H1 (cell line): ENCODE results near the gene P3H4. TPM values are rescaled to one million over a fixed set of nuclear protein-coding genes. Genes with fewer than 3 reads are reported as not detected.

Experiments used
- BCL11A ChIP-seq, 2 experiments: IDR thresholded peaks; one replicate each; pipeline ENCODE4 v1.6.1; 2011; ENCODE audit warnings: low read depth in 2 of 2, low read length in 2 of 2, mild to moderate bottlenecking in 2 of 2
- CHD1 ChIP-seq: IDR thresholded peaks from 2 replicates; pipeline ENCODE4 v1.6.1; 2012; ENCODE audit warnings: low read depth, low read length, improper control_type of control experiment
- CREB1 ChIP-seq: IDR thresholded peaks from 2 replicates; pipeline ENCODE4 v1.6.1; 2012; ENCODE audit warnings: inconsistent platforms
- CTBP2 ChIP-seq: IDR thresholded peaks from 2 replicates; pipeline ENCODE4 v1.7.0; 2011; ENCODE audit warnings: borderline replicate concordance, mild to moderate bottlenecking, moderate library complexity, mixed read lengths, low read length; ENCODE audit not compliant: insufficient read depth, insufficient read length
- EGR1 ChIP-seq: IDR thresholded peaks from 2 replicates; pipeline ENCODE4 v1.6.1; 2011; ENCODE audit warnings: low read depth, low read length, borderline replicate concordance
- EZH2 ChIP-seq: fragments of 200-600 bp; sonication (generic); IDR thresholded peaks from 2 replicates; pipeline ENCODE4 v1.7.1; 2012; ENCODE audit warnings: low read depth, mild to moderate bottlenecking, moderate library complexity, low read length, inconsistent platforms; ENCODE audit not compliant: severe bottlenecking
- GABPA ChIP-seq: IDR thresholded peaks from 2 replicates; pipeline ENCODE4 v1.6.1; 2011; ENCODE audit warnings: mild to moderate bottlenecking, low read length, moderate library complexity, borderline replicate concordance; ENCODE audit not compliant: insufficient read depth
- HDAC6 ChIP-seq: IDR thresholded peaks from one replicate; pipeline ENCODE4 v1.7.1; 2012; ENCODE audit warnings: low read depth, mild to moderate bottlenecking, inconsistent platforms, low read length, moderate library complexity
- JUN ChIP-seq: IDR thresholded peaks from 2 replicates; pipeline ENCODE4 v1.6.1; 2011; ENCODE audit warnings: low read depth, mild to moderate bottlenecking, improper control_type of control experiment, low read length
- KDM4A ChIP-seq: IDR thresholded peaks from one replicate; pipeline ENCODE4 v1.7.1; 2012; ENCODE audit warnings: low read depth, mild to moderate bottlenecking, moderate library complexity, low read length, inconsistent platforms; ENCODE audit not compliant: severe bottlenecking
- MAFK ChIP-seq: IDR thresholded peaks from 2 replicates; pipeline ENCODE4 v1.6.1; 2012; ENCODE audit warnings: low read depth, mild to moderate bottlenecking, improper control_type of control experiment, low read length
- NRF1 ChIP-seq: IDR thresholded peaks from 2 replicates; pipeline ENCODE4 v1.6.1; 2011; ENCODE audit warnings: mild to moderate bottlenecking, low read depth, low read length, improper control_type of control experiment
- PHF8 ChIP-seq: fragments of 200-600 bp; sonication (generic); conservative IDR thresholded peaks from 2 replicates; pipeline ENCODE4 v1.7.1; 2012; ENCODE audit warnings: low read depth, mild to moderate bottlenecking, inconsistent platforms, low read length, moderate library complexity
- POU5F1 ChIP-seq: IDR thresholded peaks from 2 replicates; pipeline ENCODE4 v1.6.1; 2011; ENCODE audit warnings: low read depth, mild to moderate bottlenecking, low read length, moderate library complexity
- RAD21 ChIP-seq, 2 experiments: IDR thresholded peaks in 1 of 2; conservative IDR thresholded peaks in 1 of 2; 2 replicates each; pipeline ENCODE4 v1.6.1; 2011; ENCODE audit warnings: low read depth in 2 of 2, low read length in 2 of 2, improper control_type of control experiment in 1 of 2, inconsistent platforms in 1 of 2, mild to moderate bottlenecking in 1 of 2, moderate library complexity in 1 of 2
- RFX5 ChIP-seq: IDR thresholded peaks from 2 replicates; pipeline ENCODE4 v1.6.1; 2011; ENCODE audit warnings: low read depth, low read length, improper control_type of control experiment, borderline replicate concordance
- RXRA ChIP-seq: IDR thresholded peaks from 2 replicates; pipeline ENCODE4 v1.6.1; 2011; ENCODE audit warnings: low read depth, mild to moderate bottlenecking, low read length, moderate library complexity; ENCODE audit not compliant: insufficient read depth
- SIRT6 ChIP-seq: IDR thresholded peaks from one replicate; pipeline ENCODE4 v1.7.1; 2012; ENCODE audit warnings: low read length, inconsistent platforms
- SUZ12 ChIP-seq: fragments of 200-600 bp; sonication (generic); IDR thresholded peaks from 2 replicates; pipeline ENCODE4 v1.6.1; 2012; ENCODE audit warnings: mild to moderate bottlenecking, inconsistent platforms, low read length, moderate library complexity, mixed read lengths
- TAF1 ChIP-seq: IDR thresholded peaks from 2 replicates; pipeline ENCODE4 v1.6.1; 2011; ENCODE audit warnings: mild to moderate bottlenecking, low read depth, low read length
- TAF7 ChIP-seq: optimal IDR thresholded peaks from 2 replicates; pipeline ENCODE3; 2011; ENCODE audit warnings: low read depth, mild to moderate bottlenecking, inconsistent platforms, low read length, moderate library complexity, borderline replicate concordance
- ZNF274 ChIP-seq: IDR thresholded peaks from 2 replicates; pipeline ENCODE4 v1.7.0; 2012; ENCODE audit warnings: low read length, borderline replicate concordance; ENCODE audit errors: extremely low read depth
- polyA plus RNA-seq, 7 experiments: library from polyadenylated mRNA; depleted of rRNA in 3 of 7; stranded (reverse) in 5 of 7; unstranded in 2 of 7; fragments of >200 nt in 5 of 7; fragments of 200-250 nt in 2 of 7; gene quantifications; 1 replicate in 5 of 7; 2 replicates in 1 of 7; 4 replicates in 1 of 7; pipeline versions ENCODE4 v1.2.1 to v1.2.3, GENCODE V29; 2011 to 2013; ENCODE audit warnings: missing spikeins in 2 of 7, mixed read lengths in 2 of 7
- total RNA-seq: library from RNA; stranded (reverse); fragmentation: NEBNext Ultra II Directional; extraction: Animal tissue kit (Norgen Biotek cat#: 25700); gene quantifications from 2 replicates; pipeline ENCODE4 v1.2.1, GENCODE V29; 2021
- TF ChIP-seq, protein P1 (sequence below): IDR thresholded peaks from 2 replicates; pipeline ENCODE4 v1.6.1; 2011; ENCODE audit warnings: low read depth, mild to moderate bottlenecking, low read length; ENCODE audit not compliant: insufficient read depth

P3H4 gene
- total and polyA plus RNA-seq, 2 of the 8 experiments (the other 6 are each of a cell fraction or from before 2014, with no cell fraction given) = 23.4 to 26.7 TPM

DNA sequence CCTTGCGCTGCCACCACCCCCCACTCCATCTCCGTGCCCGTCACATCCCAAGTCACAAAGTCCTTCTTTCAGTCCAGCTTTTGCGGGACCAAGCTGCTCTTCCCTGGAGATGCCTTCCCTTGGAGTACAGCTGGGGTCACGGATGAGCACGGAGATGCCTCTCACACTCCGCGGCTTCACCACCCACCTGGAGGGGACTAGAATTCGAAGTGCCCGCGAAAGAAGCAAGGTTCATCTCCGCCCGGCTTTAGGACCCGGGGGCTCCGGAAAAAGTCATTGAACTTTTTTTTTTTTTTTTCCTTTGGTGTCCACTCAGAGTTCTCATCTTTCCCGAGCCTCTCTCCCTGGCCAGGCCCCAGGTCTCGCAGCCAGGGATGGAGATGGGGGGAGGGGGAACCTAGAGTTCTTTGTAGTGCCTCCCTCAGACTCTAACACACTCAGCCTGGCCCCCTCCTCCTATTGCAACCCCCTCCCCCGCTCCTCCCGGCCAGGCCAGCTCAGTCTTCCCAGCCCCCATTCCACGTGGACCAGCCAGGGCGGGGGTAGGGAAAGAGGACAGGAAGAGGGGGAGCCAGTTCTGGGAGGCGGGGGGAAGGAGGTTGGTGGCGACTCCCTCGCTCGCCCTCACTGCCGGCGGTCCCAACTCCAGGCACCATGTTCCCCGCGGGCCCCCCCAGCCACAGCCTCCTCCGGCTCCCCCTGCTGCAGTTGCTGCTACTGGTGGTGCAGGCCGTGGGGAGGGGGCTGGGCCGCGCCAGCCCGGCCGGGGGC lies 817 bp upstream of the P3H4 start, which contains the start of gene FKBP10 (continued):
- no peak for TF ChIP-seq RXRA
- no peak for TF ChIP-seq POU5F1
- TF ChIP-seq RAD21 (IDR thresholded peaks at IDR 0.05 in 1 of 2, conservative IDR thresholded peaks at IDR 0.05 in 1 of 2; ENCODE audit: low read depth in 2 of 2, low read length in 2 of 2) = no peak
- no peak for TF ChIP-seq GABPA
- TF ChIP-seq ZNF274 = no peak
- peak; percentile 20; the same call in 1 of the 2 replicates for TF ChIP-seq CREB1
- TF ChIP-seq NRF1 = no peak
- TF ChIP-seq MAFK = no peak
- no peak for TF ChIP-seq BCL11A (IDR thresholded peaks at IDR 0.05; ENCODE audit: low read depth in 2 of 2, low read length in 2 of 2)
- TF ChIP-seq RFX5 = no peak
- TF ChIP-seq TAF1 = peak; percentile 50; the same call in 1 of the 2 replicates
- peak; percentile 43; the same call in 1 of the 2 replicates for TF ChIP-seq EGR1
- TF ChIP-seq SUZ12 = no peak
- TF ChIP-seq CHD1 = no peak
- no peak for TF ChIP-seq HDAC6
- 0 out of 2 replicates have a peak, but pooled peaks have one; percentile 28 for TF ChIP-seq PHF8
- TF ChIP-seq, protein P1, sequence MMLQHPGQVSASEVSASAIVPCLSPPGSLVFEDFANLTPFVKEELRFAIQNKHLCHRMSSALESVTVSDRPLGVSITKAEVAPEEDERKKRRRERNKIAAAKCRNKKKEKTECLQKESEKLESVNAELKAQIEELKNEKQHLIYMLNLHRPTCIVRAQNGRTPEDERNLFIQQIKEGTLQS = no peak
- peak; percentile 59 for TF ChIP-seq KDM4A
- no peak for TF ChIP-seq JUN
- TF ChIP-seq CTBP2 = peak; percentile 36
- TF ChIP-seq EZH2 = no peak
- no peak for TF ChIP-seq SIRT6
- peak; percentile 75 for TF ChIP-seq TAF7
